Endodermal cell (in vitro differentiated cells): ENCODE measurements around the gene SPOCK1. TPM values are rescaled to one million over a fixed set of nuclear protein-coding genes. Genes with fewer than 3 reads are reported as not detected.

ENCODE experiments used
- DNase-seq: peaks from one replicate; pipeline ENCODE4 v3.0.0-alpha.2; 2017
- H3K27ac ChIP-seq: 2 replicates; pipeline ENCODE4 v1.5.1; 2013; ENCODE audit warnings: mild to moderate bottlenecking, low read depth, low read length, moderate library complexity
- H3K27me3 ChIP-seq: 2 replicates; pipeline ENCODE4 v1.6.1; 2013; ENCODE audit warnings: mild to moderate bottlenecking, low read length, moderate library complexity; ENCODE audit not compliant: insufficient read depth, control insufficient read depth, poor library complexity, severe bottlenecking
- H3K36me3 ChIP-seq: 2 replicates; pipeline ENCODE4 v1.7.0; 2013; ENCODE audit warnings: mild to moderate bottlenecking, low read length, moderate library complexity; ENCODE audit not compliant: control insufficient read depth, insufficient read depth
- H3K4me1 ChIP-seq: one replicate; pipeline ENCODE4 v1.7.0; 2013; ENCODE audit warnings: low read length; ENCODE audit not compliant: control insufficient read depth, insufficient read depth
- H3K4me3 ChIP-seq: 2 replicates; pipeline ENCODE4 v1.5.1; 2013; ENCODE audit warnings: mild to moderate bottlenecking, low read length, moderate library complexity
- H3K9ac ChIP-seq: 2 replicates; pipeline ENCODE4 v1.6.1; 2013; ENCODE audit warnings: mild to moderate bottlenecking, low read length, moderate library complexity; ENCODE audit not compliant: poor library complexity, severe bottlenecking; ENCODE audit errors: extremely low read depth
- H3K9me3 ChIP-seq: 2 replicates; pipeline ENCODE4 v1.6.1; 2013; ENCODE audit warnings: mild to moderate bottlenecking, low read length, moderate library complexity; ENCODE audit not compliant: control insufficient read depth
- H3K27ac Mint-ChIP-seq: 2 replicates; pipeline ENCODE4 v1.8.0; 2020; ENCODE audit warnings: mixed read lengths
- H3K27me3 Mint-ChIP-seq: 2 replicates; pipeline ENCODE4 v1.8.0; 2021; ENCODE audit warnings: mild to moderate bottlenecking, mixed read lengths; ENCODE audit not compliant: insufficient read depth
- H3K36me3 Mint-ChIP-seq: 2 replicates; pipeline ENCODE4 v1.8.0; 2020; ENCODE audit warnings: low read depth, mixed read lengths
- H3K4me1 Mint-ChIP-seq: 2 replicates; pipeline ENCODE4 v1.8.0; 2020; ENCODE audit warnings: mixed read lengths
- H3K4me3 Mint-ChIP-seq: 2 replicates; pipeline ENCODE4 v1.8.0; 2020; ENCODE audit warnings: mild to moderate bottlenecking, moderate library complexity, mixed read lengths
- H3K9me3 Mint-ChIP-seq: 2 replicates; pipeline ENCODE4 v1.8.0; 2020; ENCODE audit warnings: mild to moderate bottlenecking, mixed read lengths
- CTCF ChIP-seq: fragments of 200-600 bp; sonication (generic); conservative IDR thresholded peaks from 2 replicates; pipeline ENCODE4 v1.5.0; 2021; ENCODE audit warnings: antibody characterized with exemption, mild to moderate bottlenecking
- WGBS, 2 experiments: methylation state at CpG; one replicate each; pipeline versions ENCODE4 v1.1.5 to v1.1.7; 2013; ENCODE audit warnings: missing lambda C conversion rate in 2 of 2, mixed read lengths in 1 of 2; ENCODE audit not compliant: insufficient coverage in 1 of 2, insufficient read length in 1 of 2; 5-methylcytosine and 5-hydroxymethylcytosine counted together
- total RNA-seq, 2 donors: library from RNA; stranded (reverse); fragmentation: NEBNext Ultra II Directional in 1 of 2; extraction: Animal tissue kit (Norgen Biotek cat#: 25700) in 1 of 2; gene quantifications; 2 replicates in 1 of 2; 3 replicates in 1 of 2; pipeline ENCODE4 v1.2.1, GENCODE V29; 2021

The SPOCK1 gene
- total RNA-seq, 2 donors from 2014 or later: 25.8 to 39.8 TPM

- TF ChIP-seq CTCF: no peak
- Mint-ChIP-seq H3K36me3 (no peaks in the 10 kb centered on the region), H3K4me3 (no peak overlapping the region), H3K4me1 (peaks cover 5% of the 10 kb centered on the region), H3K9me3 (no peaks in the 10 kb centered on the region), H3K27ac (no peak overlapping the region), H3K27me3 (no peaks in the 10 kb centered on the region)
- DNase-seq: no peak
- Histone ChIP-seq H3K36me3 (no peaks in the 10 kb centered on the region), H3K27ac (no peak overlapping the region), H3K9me3 (no peaks in the 10 kb centered on the region), H3K4me3 (no peak overlapping the region), H3K4me1 (peaks cover 3% of the 10 kb centered on the region), H3K9ac (no peak overlapping the region), H3K27me3 (no peaks in the 10 kb centered on the region)
- WGBS, 2 experiments: 60 to 82% methylated on average over 1 to 2 of the region's 2 CpGs
Measured at GRCh38 chr5:137372016-137372772, 126.9 kb downstream of the SPOCK1 start.

DNA sequence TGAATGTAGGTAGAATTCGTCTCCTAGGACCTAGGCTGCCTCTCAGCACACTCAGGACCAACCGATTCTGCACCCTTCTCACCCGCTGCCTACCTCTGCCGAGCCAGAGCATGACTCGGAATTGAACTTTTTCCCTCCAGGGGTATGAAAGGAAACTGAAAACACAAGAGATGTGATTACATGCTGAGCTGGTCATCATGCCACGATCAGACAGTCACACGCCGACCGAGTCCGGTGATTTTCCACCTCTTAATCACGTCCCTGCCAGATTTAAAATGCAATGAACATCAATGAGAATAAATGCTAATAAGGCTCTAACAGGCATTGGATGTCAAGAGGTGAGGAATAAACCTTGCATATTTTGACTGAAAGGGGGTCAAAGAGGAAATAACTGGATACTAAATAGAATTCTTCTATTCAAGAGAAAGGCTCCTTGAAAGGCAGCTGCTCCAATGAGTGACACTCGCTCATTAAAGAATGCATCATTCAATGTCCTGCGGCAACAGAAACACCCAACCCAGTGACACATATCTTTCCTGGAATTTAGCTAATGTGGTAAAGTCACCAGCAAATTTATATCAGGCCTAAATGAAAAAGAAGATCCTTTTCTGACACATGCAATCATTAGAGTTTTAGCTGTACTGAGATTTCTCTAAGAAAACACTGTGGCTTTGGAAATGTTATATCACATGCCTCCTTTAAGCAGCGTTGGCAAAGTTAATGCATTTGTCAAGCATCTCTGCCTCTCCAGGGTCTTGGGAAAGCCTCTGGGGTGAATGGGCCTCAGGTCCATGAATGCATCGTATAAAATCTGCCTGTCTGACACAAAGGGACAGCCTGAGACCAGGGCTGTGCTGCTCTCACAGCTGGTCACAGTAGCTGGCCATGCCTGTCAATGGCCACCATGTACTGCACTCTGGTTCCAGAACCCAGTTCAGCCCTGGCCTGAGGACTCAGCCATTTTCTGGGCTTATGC lies 128.7 kb downstream of the SPOCK1 start:
- Histone ChIP-seq H3K9me3 (no peaks in the 10 kb centered on the region), H3K27ac (peak overlapping the region; percentile 62), H3K36me3 (no peaks in the 10 kb centered on the region), H3K27me3 (no peaks in the 10 kb centered on the region), H3K4me3 (no peak overlapping the region), H3K4me1 (no peaks in the 10 kb centered on the region), H3K9ac (no peak overlapping the region)
- no peak overlapping the region for H3K4me3 Mint-ChIP-seq
- no peaks in the 10 kb centered on the region for H3K4me1 Mint-ChIP-seq
- WGBS, 2 experiments: 71 to 90% methylated on average over 5 to 15 of the region's 15 CpGs
- no peak overlapping the region for H3K27ac Mint-ChIP-seq
- H3K9me3 Mint-ChIP-seq: no peaks in the 10 kb centered on the region
- no peak for TF ChIP-seq CTCF
- no peaks in the 10 kb centered on the region for H3K27me3 Mint-ChIP-seq
- no peak for DNase-seq
- no peaks in the 10 kb centered on the region for H3K36me3 Mint-ChIP-seq

GRCh38 chr5:137368651-137369050 lies 130.5 kb downstream of the SPOCK1 start:
- no peak for TF ChIP-seq CTCF

More at GRCh38 chr5:137368651-137369050, 130.5 kb downstream of the SPOCK1 start:
- no peaks in the 10 kb centered on the region for H3K9me3 Mint-ChIP-seq
- no peaks in the 10 kb centered on the region for H3K36me3 Mint-ChIP-seq
- peaks cover 7% of the 10 kb centered on the region for H3K27me3 ChIP-seq
- no peak overlapping the region for H3K9ac ChIP-seq
- no peak overlapping the region for H3K4me3 ChIP-seq
- H3K27me3 Mint-ChIP-seq: no peaks in the 10 kb centered on the region
- H3K36me3 ChIP-seq: no peaks in the 10 kb centered on the region
- no peak overlapping the region for H3K27ac ChIP-seq
- H3K4me3 Mint-ChIP-seq: no peak overlapping the region
- no peaks in the 10 kb centered on the region for H3K4me1 Mint-ChIP-seq
- H3K9me3 ChIP-seq: no peaks in the 10 kb centered on the region
- no peak for DNase-seq
- whole genome bisulfite sequencing, 2 experiments: 90 to 95% methylated on average over 4 to 6 of the region's 6 CpGs
- H3K27ac Mint-ChIP-seq: no peak overlapping the region
- no peaks in the 10 kb centered on the region for H3K4me1 ChIP-seq
